ENCODE data around the gene WNT6. TPM values are rescaled to one million over a fixed set of nuclear protein-coding genes. Genes with fewer than 3 reads are reported as not detected.

Gene WNT6
- total RNA-seq, 1 experiment from 2014 or later, result 0.33 TPM

DNA sequence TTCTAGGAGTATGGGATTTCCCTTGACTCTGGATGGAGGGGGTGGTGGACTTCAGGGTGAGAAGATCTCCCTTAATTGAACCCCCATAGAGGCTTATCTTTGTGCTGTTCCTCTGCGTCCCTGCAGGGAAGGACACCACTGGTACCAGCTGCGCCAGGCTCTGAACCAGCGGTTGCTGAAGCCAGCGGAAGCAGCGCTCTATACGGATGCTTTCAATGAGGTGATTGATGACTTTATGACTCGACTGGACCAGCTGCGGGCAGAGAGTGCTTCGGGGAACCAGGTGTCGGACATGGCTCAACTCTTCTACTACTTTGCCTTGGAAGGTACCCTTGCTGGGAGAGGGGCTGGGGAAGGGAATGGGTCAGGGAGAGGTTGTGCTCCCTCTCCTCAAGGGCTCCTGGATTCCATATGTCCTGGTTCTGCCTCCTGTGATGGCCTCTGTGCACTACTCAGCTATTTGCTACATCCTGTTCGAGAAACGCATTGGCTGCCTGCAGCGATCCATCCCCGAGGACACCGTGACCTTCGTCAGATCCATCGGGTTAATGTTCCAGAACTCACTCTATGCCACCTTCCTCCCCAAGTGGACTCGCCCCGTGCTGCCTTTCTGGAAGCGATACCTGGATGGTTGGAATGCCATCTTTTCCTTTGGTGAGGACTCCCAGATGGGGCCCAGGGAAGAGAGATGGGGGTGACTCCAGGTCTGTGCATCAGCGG lies 47.3 kb upstream of the WNT6 start:
- ChIA-PET POLR2A (ENCODE audit: unreplicated experiment) (no interaction called here), CTCF (no interaction called here)
- H3K4me1 ChIP-seq (replicated peaks; ENCODE audit: insufficient read depth), result peaks cover 4% of the 10 kb centered on the region; the same call in 1 of the 2 replicates
- no peak overlapping the region for H3K4me2 ChIP-seq
- H3F3A ChIP-seq (ENCODE audit: insufficient read depth, low read depth), result no peaks in the 10 kb centered on the region
- DNase-seq, result no peak
- no TSS peak for BruUV-seq (replicated peaks)
- no peaks in the 10 kb centered on the region for H3K27me3 ChIP-seq (ENCODE audit: insufficient read depth, low read depth)
- H3K9me3 ChIP-seq (ENCODE audit: insufficient read depth, low read depth), result no peaks in the 10 kb centered on the region
- no peaks in the 10 kb centered on the region for H3K79me2 ChIP-seq (ENCODE audit: low read depth)
- no peak overlapping the region for H3K27ac ChIP-seq
- no peak overlapping the region for H3K4me3 ChIP-seq
- TF ChIP-seq EZH2 (IDR thresholded peaks at IDR 0.05; ENCODE audit: low read depth), result no peak
- TF ChIP-seq, protein P1, sequence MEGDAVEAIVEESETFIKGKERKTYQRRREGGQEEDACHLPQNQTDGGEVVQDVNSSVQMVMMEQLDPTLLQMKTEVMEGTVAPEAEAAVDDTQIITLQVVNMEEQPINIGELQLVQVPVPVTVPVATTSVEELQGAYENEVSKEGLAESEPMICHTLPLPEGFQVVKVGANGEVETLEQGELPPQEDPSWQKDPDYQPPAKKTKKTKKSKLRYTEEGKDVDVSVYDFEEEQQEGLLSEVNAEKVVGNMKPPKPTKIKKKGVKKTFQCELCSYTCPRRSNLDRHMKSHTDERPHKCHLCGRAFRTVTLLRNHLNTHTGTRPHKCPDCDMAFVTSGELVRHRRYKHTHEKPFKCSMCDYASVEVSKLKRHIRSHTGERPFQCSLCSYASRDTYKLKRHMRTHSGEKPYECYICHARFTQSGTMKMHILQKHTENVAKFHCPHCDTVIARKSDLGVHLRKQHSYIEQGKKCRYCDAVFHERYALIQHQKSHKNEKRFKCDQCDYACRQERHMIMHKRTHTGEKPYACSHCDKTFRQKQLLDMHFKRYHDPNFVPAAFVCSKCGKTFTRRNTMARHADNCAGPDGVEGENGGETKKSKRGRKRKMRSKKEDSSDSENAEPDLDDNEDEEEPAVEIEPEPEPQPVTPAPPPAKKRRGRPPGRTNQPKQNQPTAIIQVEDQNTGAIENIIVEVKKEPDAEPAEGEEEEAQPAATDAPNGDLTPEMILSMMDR (conservative IDR thresholded peaks at IDR 0.05), result no peak
- no peaks in the 10 kb centered on the region for H3K9me2 ChIP-seq (ENCODE audit: insufficient read depth)
- H2AFZ ChIP-seq, result no peak overlapping the region
- intact Hi-C loops (cut with micrococcal nuclease; ENCODE audit: unreplicated experiment), result no loop called here
- no peaks in the 10 kb centered on the region for H4K20me1 ChIP-seq (ENCODE audit: insufficient read depth)
- no peaks in the 10 kb centered on the region for H3K36me3 ChIP-seq (ENCODE audit: low read depth)

DNA sequence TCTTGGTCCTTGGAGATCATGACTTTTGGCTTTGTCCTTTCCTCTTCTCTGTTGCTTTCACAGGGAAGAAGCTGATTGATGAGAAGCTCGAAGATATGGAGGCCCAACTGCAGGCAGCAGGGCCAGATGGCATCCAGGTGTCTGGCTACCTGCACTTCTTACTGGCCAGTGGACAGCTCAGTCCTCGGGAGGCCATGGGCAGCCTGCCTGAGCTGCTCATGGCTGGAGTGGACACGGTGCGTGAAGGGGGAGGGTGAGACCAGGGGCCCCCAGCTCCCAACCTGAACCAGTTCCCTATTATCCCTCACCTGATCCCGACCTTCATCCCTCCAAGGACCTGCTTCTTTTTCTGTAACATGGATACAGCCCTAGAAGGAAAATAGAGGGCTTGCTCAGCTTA lies 46.7 kb upstream of the WNT6 start:
- peaks cover 4% of the 10 kb centered on the region; the same call in 1 of the 2 replicates for H3K4me1 ChIP-seq (replicated peaks; ENCODE audit: insufficient read depth)
- no peaks in the 10 kb centered on the region for H3K79me2 ChIP-seq (ENCODE audit: low read depth)
- no peak overlapping the region for H3K27ac ChIP-seq
- no peaks in the 10 kb centered on the region for H3K9me3 ChIP-seq (ENCODE audit: insufficient read depth, low read depth)
- no peak overlapping the region for H3K4me2 ChIP-seq
- CTCF ChIA-PET, result no interaction called here
- H3K27me3 ChIP-seq (ENCODE audit: insufficient read depth, low read depth), result no peaks in the 10 kb centered on the region
- BruUV-seq (replicated peaks), result no TSS peak
- no peaks in the 10 kb centered on the region for H3K9me2 ChIP-seq (ENCODE audit: insufficient read depth)
- TF ChIP-seq, protein P1 (conservative IDR thresholded peaks at IDR 0.05), result no peak
- no peak for TF ChIP-seq EZH2 (IDR thresholded peaks at IDR 0.05; ENCODE audit: low read depth)
- H4K20me1 ChIP-seq (ENCODE audit: insufficient read depth), result no peaks in the 10 kb centered on the region
- DNase-seq, result no peak
- no peak overlapping the region for H3K4me3 ChIP-seq
- no peaks in the 10 kb centered on the region for H3K36me3 ChIP-seq (ENCODE audit: low read depth)
- H3F3A ChIP-seq (ENCODE audit: insufficient read depth, low read depth), result no peaks in the 10 kb centered on the region
- H2AFZ ChIP-seq, result no peak overlapping the region
- POLR2A ChIA-PET (ENCODE audit: unreplicated experiment), result no interaction called here
- intact Hi-C loops (cut with micrococcal nuclease; ENCODE audit: unreplicated experiment), result no loop called here

DNA sequence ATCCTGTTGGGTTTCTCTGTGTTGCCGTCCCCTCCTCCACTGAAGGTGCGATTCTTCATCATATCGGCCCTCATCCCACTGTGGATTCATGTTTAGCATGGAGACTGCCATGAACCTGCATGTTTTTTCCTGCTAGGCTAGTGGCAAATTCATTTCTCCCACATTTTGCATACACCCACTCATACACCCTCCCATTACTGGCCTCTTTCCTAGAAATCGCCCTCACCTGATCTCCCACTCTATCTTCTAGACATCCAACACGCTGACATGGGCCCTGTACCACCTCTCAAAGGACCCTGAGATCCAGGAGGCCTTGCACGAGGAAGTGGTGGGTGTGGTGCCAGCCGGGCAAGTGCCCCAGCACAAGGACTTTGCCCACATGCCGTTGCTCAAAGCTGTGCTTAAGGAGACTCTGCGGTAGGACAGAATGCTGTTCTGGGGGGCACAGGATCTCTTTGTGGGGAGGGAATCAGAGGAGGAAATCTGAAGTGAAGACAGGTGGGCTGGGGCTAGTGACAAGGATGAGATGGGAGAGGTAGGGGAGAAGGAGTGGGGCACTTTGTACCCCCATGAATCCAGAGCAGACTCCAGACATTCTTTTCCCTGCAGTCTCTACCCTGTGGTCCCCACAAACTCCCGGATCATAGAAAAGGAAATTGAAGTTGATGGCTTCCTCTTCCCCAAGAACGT lies 45.7 kb upstream of the WNT6 start:
- DNase-seq, result no peak
- no peaks in the 10 kb centered on the region for H3K9me3 ChIP-seq (ENCODE audit: insufficient read depth, low read depth)
- H3K27me3 ChIP-seq (ENCODE audit: insufficient read depth, low read depth), result no peaks in the 10 kb centered on the region
- intact Hi-C loops (cut with micrococcal nuclease; ENCODE audit: unreplicated experiment), result no loop called here
- POLR2A ChIA-PET (ENCODE audit: unreplicated experiment), result no interaction called here
- no TSS peak for BruUV-seq (replicated peaks)
- 0 out of 2 replicates have a peak, but pooled peaks cover under 1% of the 10 kb centered on the region for H3F3A ChIP-seq (ENCODE audit: insufficient read depth, low read depth)
- no peak overlapping the region for H2AFZ ChIP-seq
- TF ChIP-seq EZH2 (IDR thresholded peaks at IDR 0.05; ENCODE audit: low read depth), result no peak
- TF ChIP-seq, protein P1 (conservative IDR thresholded peaks at IDR 0.05), result no peak
- H3K79me2 ChIP-seq (ENCODE audit: low read depth), result no peaks in the 10 kb centered on the region
- no peak overlapping the region for H3K27ac ChIP-seq
- peaks cover 4% of the 10 kb centered on the region; the same call in 1 of the 2 replicates for H3K4me1 ChIP-seq (replicated peaks; ENCODE audit: insufficient read depth)
- no peaks in the 10 kb centered on the region for H3K36me3 ChIP-seq (ENCODE audit: low read depth)
- CTCF ChIA-PET, result no interaction called here
- no peaks in the 10 kb centered on the region for H3K9me2 ChIP-seq (ENCODE audit: insufficient read depth)
- H3K4me3 ChIP-seq, result no peak overlapping the region
- no peak overlapping the region for H3K4me2 ChIP-seq
- no peaks in the 10 kb centered on the region for H4K20me1 ChIP-seq (ENCODE audit: insufficient read depth)

Data from PC-9 (cell line).